Eye (tissue), 1 donor: ENCODE data around the gene NR3C2.

Experiments used
- DNase-seq: peaks from one replicate; pipeline ENCODE4 v3.0.0-alpha.2; 2015

The NR3C2 gene

GRCh38 chr4:148441986-148442831, at the start of gene NR3C2:
TSS of gene NR3C2 (minus strand) at chr4:148442414.
- DNase-seq = peak; percentile 99

- DNase-seq = no peak
These were observed 45.0 kb upstream of the NR3C2 start for GRCh38 chr4:148487181-148487580.

DNA sequence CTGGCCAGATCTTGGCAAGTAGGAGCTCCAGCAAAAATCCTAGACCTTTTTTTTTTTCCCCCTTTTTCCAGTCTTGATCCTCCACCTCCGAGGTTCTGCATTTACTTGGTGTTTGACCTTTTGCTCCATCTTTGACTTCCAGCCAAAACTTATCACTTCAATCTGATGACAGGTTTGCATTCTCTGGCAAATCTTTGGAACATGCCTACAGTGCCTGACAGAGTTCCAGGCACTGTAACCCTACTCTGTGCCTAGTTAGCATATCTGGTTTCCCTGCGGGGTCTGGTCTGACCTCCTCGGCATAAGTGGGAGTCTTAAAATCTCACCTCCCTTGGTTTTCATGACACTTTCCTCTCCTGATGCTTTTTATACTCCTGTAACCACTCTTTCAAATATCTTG, 39.4 kb upstream of the NR3C2 start:
- no peak for DNase-seq

DNA sequence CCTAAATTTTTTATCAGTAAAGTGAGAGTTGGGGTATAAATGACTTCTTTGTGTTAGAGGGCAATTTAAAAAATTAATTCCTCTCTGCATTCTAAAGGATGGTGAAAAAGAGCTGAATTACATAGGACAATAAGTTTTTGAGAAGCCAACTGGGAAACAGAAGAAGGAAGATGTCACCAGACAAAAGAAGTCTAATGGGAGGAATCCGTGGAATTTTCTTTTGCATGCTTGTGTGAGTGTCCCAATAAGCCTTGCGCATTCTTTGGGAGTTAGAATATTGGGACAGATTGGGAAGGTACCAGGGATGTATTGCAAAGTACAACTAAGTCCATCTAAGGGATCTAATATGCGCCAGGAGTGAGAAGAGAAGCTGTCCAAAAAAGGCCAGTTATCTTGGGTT, 35.1 kb upstream of the NR3C2 start:
- no peak for DNase-seq

DNA sequence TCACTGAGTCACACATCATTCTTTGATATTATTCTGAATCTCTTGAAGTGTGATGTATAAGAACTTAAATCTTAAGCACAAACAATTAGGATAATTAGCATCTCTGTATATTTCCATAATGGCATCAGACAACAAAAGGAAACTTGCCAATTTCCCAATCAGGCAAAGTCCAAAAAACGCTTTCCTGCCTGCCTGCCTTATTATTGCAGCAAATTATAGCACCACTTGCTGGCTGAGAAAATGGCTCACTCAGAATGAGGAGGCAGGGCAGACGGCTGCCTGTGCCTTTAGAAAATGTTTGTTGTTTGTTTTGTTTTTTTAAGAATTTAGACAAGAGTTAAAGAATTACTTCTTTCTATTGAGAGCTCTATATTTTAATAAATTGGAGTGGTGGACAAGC, 27.7 kb upstream of the NR3C2 start:
- DNase-seq = no peak

- no peak for DNase-seq
These were observed 12.6 kb upstream of the NR3C2 start for GRCh38 chr4:148454835-148455234.

- DNase-seq = no peak
These were observed 11.6 kb upstream of the NR3C2 start for GRCh38 chr4:148453833-148454232.

DNA sequence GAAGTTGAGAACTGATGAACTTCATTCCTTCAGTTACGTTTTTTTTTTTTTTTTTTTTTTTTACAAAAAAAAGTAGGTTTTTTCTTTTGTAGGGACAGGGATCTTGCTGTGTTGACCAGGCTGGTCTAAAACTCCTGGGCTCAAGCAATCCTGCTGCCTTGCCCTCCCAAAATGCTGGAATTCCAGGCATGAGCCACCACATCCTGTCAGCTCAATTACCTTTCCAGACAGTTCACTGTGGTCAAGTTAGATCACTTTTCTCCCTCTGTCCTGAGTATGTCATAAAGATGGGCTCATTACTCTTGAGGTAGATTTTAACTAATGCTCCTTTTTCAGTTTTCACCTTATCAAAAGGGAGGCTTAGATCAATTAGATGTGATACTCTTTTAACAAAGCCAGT, 10.8 kb upstream of the NR3C2 start:
- no peak for DNase-seq

DNA sequence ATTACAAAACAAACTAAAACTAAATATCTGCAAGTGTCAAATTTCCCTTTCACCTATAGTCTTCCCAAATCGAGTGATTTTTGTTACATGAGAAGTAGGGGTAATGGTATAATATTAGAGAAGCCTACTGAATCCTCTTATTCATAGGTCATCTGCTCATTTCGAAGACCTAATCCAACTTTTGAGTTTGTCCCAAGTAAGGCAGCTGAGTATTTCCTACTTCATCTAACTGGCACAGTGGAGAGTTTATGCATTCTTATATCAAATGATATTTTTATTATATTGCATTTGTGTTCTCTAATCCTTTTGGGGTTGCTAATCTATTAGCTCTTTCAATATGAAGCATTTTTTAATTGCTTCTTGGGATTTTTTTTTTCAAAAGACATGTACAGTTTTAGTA, 7.7 kb upstream of the NR3C2 start:
- DNase-seq = no peak

GRCh38 chr4:148448141-148448540, 5.9 kb upstream of the NR3C2 start:
- no peak for DNase-seq

GRCh38 chr4:148447681-148448080, 5.5 kb upstream of the NR3C2 start:
- DNase-seq = peak; percentile 24

DNA sequence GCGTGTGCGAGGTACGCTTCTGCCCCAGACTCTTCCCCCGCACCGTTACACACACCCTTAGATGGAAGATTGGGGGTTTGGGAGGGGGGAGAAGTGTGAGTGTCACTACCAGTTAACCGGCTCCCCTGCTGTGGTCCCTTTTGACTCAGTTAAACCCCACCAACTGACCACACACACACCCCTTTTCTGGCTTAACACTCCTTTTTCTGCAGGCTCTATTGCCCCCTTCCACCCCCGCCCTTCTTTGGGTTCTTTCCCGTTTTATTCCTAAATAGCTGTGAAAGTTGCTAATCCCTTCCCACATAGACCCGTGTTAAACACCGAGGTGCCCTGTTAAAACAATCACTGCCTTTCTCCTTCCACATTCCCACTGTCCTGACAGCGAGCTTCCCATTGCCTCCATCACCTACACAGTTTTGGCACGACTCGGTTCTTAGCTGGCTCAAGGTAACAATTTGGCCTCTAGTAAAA, 3.7 kb upstream of the NR3C2 start:
- DNase-seq = no peak

DNA sequence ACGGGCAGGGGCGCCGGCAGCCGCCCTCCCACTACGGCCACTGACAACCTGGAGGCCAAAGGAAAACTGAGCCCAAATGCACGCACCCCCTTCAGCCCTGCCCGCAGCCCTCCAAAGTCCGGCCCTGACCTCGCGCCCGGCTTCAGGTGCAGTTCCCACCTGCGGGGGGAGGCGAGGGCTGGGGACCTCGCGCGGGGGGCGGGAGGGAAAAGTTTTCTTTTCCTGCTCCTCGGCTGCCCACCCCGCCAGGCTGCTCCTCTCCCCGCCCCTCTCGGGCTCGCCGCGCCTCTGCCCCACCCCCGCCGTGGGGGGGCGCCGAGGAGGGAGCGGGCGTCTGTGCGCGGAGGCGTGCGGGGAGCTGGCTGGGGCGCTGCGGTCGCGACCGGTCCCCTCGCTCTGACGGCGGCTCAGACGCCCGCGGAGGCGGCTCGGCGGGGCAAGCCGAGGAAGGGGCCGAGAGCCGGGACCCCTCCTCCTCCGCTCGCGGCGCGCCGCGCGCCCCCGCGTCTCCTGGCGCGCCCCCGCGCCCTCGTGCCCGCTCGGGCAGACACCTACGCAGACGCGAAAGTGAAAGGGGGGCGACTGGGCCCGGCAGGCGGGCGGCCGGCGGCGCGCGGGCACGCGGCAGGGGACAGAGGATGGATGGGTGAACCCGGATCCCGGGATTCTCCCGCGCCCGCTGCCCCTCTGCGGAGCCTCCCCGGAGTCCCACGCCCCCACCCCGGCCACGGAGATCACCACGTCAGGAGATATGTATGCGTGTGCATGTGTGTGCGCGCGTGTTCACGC, 3.1 kb upstream of the NR3C2 start:
- DNase-seq = peak; percentile 78

- DNase-seq = peak; percentile 74
These were observed 2.3 kb upstream of the NR3C2 start for GRCh38 chr4:148444296-148445070.

GRCh38 chr4:148443512-148444295, 1.5 kb upstream of the NR3C2 start:
- DNase-seq = no peak

- DNase-seq = no peak
These were observed 758 bp upstream of the NR3C2 start for GRCh38 chr4:148442832-148443511.

GRCh38 chr4:148441624-148441985, 609 bp downstream of the NR3C2 start:
- DNase-seq = no peak

DNA sequence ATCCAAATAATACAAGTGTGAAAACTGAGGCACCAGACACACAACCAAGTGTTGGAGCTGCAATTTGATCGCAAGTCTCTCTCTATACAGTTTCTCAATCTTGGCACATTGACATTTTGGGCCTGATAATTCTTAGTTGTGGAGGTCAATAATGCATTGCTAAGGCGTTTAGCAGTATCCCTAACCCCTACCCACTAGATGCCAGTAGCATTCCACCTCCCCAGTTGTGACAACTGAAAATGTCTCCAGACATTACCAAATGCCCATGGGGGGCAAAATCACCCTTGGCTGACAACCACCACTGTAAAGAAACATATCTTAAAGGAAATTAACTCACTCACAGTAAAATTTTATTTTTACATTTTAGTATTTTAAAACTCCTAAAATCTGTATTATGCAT, 4.2 kb downstream of the NR3C2 start:
- DNase-seq = no peak

DNA sequence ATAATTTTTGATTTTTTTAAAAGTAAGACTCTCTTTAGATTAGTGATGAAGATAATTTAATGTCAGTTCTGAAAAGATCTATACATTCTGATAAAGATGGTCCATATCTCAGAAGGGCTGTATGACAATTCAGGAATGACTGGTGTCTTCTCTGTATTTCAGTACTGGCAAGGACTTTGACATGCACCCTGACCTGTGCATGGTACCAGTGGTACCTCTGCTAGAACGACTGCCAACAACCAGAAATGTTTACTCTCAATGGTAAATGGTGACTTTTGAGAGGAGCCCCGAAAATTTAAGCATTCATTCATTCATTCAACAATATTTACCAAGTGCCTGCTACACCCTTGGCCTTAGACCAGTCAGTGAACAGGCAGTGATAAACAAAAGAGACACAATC, 4.8 kb downstream of the NR3C2 start:
- no peak for DNase-seq

- DNase-seq = no peak
These were observed 5.7 kb downstream of the NR3C2 start for GRCh38 chr4:148436512-148436911.

GRCh38 chr4:148435654-148436406, 6.4 kb downstream of the NR3C2 start:
- DNase-seq = no peak
